A549 treated with CORT108297 at 1 μM for 4 hours (cell line): ENCODE results near the gene COL28A1. TPM values are rescaled to one million over a fixed set of nuclear protein-coding genes. Genes with fewer than 3 reads are reported as not detected.

Experiments
- total RNA-seq: library from RNA; stranded (reverse); fragments of 200-300 nt; extraction: Qiagen RNA extraction; gene quantifications from 5 replicates; pipeline ENCODE4 v1.2.3, GENCODE V29; 2022

Gene COL28A1
- total RNA-seq = 0.42 to 0.75 TPM (median 0.58 TPM) in 5 replicates

DNA sequence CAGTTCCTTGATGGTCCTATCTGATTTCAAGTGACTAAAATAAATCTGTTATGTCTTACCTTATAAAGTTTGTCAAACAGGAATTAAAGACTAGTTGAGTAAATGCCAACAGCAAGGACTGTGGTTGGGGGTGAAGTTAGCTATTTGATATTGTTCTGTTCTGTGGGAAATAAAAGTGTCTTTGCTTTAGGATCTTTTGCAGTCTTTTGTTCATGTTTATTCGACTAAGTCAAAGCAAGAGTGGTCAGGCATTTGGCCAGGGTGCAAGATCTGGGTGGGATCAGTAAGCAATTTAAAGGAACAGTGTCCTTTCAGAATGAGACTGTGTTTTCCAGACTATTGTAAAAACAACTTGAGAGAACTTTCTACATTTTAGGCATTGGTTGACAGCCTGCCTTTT lies at the start of gene COL28A1:
Gene COL28A1, minus strand, starts transcription at position 183 of the 400 bp plus-strand sequence. CDS start 2,998 bp downstream, outside the sequence.

GRCh38 chr7:7566651-7567611 lies 31.3 kb upstream of the COL28A1 start, which contains the start of gene MIOS:
TSS of gene MIOS (plus strand) at chr7:7566884. CDS start at chr7:7572476, 5,592 bp downstream.

Other genes starting within 250 kb of the COL28A1 start
- 16.8 to 21.1 TPM (median 19.5 TPM) in 5 replicates for gene MIOS, start 31.0 kb upstream of the COL28A1 start, total RNA-seq
- 10.9 to 13.0 TPM (median 11.7 TPM) in 5 replicates for gene UMAD1, start 104.9 kb upstream of the COL28A1 start, total RNA-seq
- gene RPA3, start 182.7 kb upstream of the COL28A1 start, total RNA-seq = 96.6 to 105 TPM (median 98.9 TPM) in 5 replicates